Activated naive CD8-positive, alpha-beta T cell (primary cell): ENCODE data around the gene SLC40A1.

Experiments
- H3K27ac Mint-ChIP-seq: one replicate; pipeline ENCODE4 v1.8.0; 2021; ENCODE audit warnings: mixed read lengths
- H3K27me3 Mint-ChIP-seq: one replicate; pipeline ENCODE4 v1.8.0; 2021; ENCODE audit warnings: mixed read lengths
- H3K36me3 Mint-ChIP-seq: one replicate; pipeline ENCODE4 v1.8.0; 2021; ENCODE audit warnings: mixed read lengths
- H3K4me1 Mint-ChIP-seq: one replicate; pipeline ENCODE4 v1.8.0; 2021; ENCODE audit warnings: low read depth, mixed read lengths
- H3K4me3 Mint-ChIP-seq: one replicate; pipeline ENCODE4 v1.8.0; 2021; ENCODE audit warnings: mild to moderate bottlenecking, mixed read lengths
- H3K9me3 Mint-ChIP-seq: one replicate; pipeline ENCODE4 v1.8.0; 2021; ENCODE audit warnings: low read depth, mixed read lengths

The SLC40A1 gene

DNA sequence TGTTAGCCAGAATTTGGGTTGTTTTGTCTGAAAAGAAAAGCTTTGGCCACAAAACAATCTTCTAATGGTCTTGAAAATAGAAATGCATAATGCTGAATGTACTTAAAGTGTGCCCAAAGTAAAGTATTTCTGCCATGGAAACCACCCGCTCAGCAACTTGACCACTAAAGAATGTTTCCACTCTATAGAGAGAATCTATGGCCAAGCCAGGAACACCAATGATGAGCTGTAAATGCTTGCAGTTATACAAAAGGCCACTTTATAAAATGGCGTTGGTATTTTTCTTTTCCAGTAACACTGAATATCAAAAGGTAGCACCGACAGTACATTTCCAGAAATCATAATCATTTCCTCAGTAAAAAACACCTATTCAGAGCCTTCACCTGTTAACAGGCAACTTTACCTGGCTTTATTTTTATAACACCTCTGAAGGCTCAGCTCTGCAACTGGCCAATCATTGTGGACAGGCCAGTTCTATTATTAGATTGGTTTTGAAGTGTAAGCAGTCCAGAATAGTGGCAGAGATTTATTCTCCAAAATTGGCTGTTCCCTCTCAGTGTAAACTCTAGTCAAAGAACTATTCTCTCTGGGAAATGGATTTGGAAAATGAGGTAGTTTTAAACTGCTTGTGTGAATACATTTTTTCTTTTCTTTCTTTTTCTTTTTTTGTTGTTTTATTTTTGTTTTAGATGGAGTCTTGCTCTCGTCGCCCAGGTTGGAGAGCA lies 36.1 kb downstream of the SLC40A1 start:
- Mint-ChIP-seq H3K4me3 (no peak overlapping the region), H3K9me3 (peaks cover 4% of the 10 kb centered on the region), H3K4me1 (no peaks in the 10 kb centered on the region), H3K27ac (no peak overlapping the region), H3K27me3 (no peaks in the 10 kb centered on the region), H3K36me3 (peaks cover 2% of the 10 kb centered on the region)

DNA sequence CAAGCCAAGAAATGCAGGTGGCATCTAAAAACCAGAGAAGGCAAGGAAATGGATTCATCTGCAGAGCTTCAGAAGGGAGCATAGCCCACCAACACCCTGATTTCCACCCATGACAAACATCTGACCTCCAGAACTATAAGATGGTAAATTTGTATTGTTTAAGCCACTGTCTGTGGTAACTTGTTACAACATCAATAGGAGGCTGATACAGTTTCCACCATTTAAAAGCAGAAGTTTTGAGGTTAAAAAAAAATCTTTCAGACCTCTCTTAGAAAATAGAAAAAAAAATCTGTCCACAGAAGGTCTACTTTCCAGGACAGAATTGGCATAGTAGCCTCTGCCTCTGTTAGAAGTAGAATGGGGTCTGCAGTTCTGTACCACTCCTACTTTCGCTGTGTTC lies 37.2 kb downstream of the SLC40A1 start:
- no peak overlapping the region for H3K4me3 Mint-ChIP-seq
- H3K4me1 Mint-ChIP-seq: no peaks in the 10 kb centered on the region
- H3K27me3 Mint-ChIP-seq: no peaks in the 10 kb centered on the region
- H3K36me3 Mint-ChIP-seq: peaks cover 2% of the 10 kb centered on the region
- H3K9me3 Mint-ChIP-seq: peaks cover 4% of the 10 kb centered on the region
- H3K27ac Mint-ChIP-seq: no peak overlapping the region

DNA sequence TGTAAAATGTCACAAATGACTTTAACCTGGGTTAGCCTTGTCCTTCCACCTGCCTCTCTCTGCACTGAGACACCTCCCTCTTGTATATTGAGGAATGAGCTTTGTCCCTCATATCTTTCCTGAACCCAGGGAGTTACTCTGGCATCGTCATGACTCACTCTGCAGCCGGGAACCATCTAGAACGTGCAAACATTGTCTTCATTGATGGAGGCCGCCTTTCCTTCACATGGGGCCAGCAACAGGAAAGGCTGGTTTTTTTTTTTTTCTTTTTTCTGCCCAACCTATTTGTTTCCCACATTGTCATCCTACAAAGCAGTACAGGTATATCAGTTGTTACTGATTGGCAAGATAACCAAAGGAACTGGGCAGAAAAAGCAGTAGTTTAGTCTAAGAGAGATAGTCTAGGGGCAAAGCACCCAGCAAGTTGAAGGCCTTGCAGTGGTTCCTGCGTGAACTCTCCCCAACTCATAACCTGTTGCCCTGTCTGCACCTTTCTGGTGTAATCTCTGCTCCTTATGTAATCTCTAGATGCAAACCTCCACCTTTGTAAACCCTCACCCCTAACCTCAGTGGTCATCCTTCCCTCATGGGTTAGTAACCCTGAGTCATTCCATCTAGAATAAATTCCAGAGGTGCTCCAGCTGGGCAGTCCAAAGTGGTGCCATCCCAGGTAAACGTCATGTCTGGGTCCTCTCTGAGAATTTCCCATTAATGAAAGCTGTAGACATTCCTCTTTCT lies 38.3 kb downstream of the SLC40A1 start:
- H3K4me1 Mint-ChIP-seq: no peaks in the 10 kb centered on the region
- H3K27me3 Mint-ChIP-seq: no peaks in the 10 kb centered on the region
- H3K4me3 Mint-ChIP-seq: no peak overlapping the region
- H3K36me3 Mint-ChIP-seq: peaks cover 2% of the 10 kb centered on the region
- no peak overlapping the region for H3K27ac Mint-ChIP-seq
- peaks cover 4% of the 10 kb centered on the region for H3K9me3 Mint-ChIP-seq

DNA sequence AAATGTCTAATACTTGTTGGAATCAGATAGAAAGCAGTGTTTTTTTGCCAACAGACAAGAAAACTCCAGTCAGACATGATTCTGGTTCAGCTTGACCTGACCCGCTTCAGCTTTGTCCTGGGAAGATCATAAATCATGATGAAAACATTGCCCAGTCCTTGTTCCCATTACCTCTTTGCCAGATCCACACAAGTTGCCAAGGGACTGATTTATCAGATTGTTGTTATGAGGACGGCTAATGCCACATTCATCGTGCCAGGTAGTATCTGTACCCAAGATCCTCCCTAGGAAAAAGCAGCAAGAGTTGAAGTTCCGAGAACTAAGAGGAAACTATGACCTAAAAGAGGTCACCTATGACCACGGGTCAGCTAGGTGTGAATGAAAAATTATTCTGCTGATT lies 39.0 kb downstream of the SLC40A1 start:
- no peak overlapping the region for H3K4me3 Mint-ChIP-seq
- H3K4me1 Mint-ChIP-seq: no peaks in the 10 kb centered on the region
- no peak overlapping the region for H3K27ac Mint-ChIP-seq
- H3K36me3 Mint-ChIP-seq: peaks cover 2% of the 10 kb centered on the region
- peaks cover 4% of the 10 kb centered on the region for H3K9me3 Mint-ChIP-seq
- H3K27me3 Mint-ChIP-seq: no peaks in the 10 kb centered on the region

DNA sequence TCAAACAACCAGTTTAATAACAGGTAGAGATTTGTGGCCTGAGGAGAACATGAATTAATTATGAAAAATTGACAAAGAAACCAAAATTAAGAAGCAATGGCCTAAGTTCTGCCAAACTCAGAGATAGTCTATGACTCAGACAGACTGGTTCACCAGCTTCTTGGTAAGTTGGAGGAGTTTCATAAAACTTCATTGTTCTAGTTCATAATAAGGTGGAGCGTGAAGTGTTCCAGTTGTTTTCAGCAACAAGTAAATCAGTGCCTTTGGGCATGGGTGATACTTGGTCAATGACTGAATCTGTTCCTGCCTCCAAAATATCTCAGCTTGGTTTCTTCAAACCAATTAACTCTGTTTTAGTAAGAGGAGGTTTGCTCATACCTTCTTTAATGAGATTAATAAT lies 40.0 kb downstream of the SLC40A1 start:
- Mint-ChIP-seq H3K27ac (no peak overlapping the region), H3K4me1 (no peaks in the 10 kb centered on the region), H3K9me3 (peaks cover 4% of the 10 kb centered on the region), H3K4me3 (no peak overlapping the region), H3K36me3 (peaks cover 2% of the 10 kb centered on the region), H3K27me3 (no peaks in the 10 kb centered on the region)

DNA sequence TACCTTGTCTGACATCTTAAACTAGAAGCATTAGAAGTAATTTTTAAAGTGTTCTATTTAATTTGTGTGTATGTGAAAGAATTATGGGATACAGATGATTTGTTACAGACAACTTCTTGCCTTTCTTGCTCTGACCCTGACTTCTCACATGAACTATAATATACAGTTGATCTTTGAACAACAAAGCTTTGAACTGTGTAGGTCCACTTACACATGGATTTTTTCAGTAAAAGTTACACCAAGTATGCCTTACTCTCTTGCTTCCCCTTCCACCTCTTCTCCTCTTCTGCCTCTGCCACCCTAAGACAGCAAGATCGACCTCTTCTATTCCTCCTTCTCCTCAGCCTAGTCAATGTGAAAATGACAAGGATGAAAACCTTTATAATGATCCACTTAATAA lies 42.2 kb downstream of the SLC40A1 start:
- Mint-ChIP-seq H3K4me1 (no peaks in the 10 kb centered on the region), H3K4me3 (no peak overlapping the region), H3K27ac (no peak overlapping the region), H3K27me3 (no peaks in the 10 kb centered on the region), H3K36me3 (peaks cover 2% of the 10 kb centered on the region), H3K9me3 (peaks cover 4% of the 10 kb centered on the region)

DNA sequence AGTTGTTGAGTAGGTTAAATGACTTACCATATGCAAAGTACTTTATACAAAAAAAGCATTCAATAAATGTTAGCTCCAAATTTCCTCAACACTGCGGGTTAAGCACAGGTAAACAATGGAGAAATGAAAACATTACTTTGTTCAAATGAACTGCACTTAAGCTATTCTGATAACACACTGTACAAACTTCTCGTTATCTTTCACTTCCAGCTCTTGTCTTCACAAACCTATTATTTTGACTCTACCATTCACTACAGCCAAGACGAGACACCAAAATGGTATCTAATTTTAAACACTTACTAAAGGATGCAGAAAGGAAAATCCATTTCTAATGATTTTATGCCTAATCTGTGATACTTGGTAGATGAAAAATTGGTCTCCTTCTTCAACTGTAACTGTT lies 43.8 kb downstream of the SLC40A1 start:
- Mint-ChIP-seq H3K9me3 (no peaks in the 10 kb centered on the region), H3K4me1 (no peaks in the 10 kb centered on the region), H3K27ac (no peak overlapping the region), H3K36me3 (no peaks in the 10 kb centered on the region), H3K4me3 (no peak overlapping the region), H3K27me3 (no peaks in the 10 kb centered on the region)

DNA sequence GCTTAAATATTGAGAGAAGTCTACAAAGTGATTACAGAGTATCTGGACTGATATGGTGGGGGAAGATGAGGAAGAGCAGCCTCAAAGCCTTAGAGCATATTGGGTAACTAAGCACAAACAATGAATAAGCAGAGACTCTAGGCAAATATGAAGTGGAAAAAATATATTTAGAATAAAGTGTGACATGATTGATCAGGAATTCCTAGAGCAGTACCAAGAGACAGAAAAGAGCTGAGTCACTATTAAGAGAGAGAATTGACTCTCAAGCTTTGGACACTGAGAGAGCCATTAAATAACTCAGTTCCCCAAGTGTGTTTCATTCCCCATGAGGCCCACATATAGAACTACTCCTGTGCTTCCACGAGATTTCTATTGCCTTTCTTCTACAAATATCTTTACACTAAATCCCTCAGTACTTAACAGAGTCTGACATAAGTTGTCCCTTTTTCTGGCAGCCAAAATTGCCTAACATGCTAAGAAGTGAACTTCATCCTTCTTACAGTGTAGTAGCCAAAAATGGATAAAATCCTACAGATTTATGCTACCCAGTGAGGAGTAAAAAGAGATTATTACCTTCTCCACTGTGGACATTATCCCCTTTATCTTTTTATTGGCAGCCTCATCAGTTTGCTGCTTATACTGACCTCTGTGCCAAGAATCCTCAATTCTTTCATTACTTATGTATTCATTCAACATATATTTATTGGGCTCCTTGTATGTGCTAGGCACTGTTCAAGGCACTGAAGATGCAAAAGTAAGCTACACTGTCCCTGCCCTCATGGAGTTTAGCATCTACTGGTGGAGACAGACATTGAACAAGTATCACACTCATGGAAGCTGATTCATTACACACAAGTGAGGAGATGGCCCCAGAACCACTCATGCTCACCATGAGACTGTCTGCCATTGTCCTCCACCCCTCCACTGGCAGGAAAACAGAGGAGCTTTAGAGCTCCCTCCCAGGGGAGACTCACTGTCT lies 45.4 kb downstream of the SLC40A1 start:
- Mint-ChIP-seq H3K4me3 (no peak overlapping the region), H3K36me3 (no peaks in the 10 kb centered on the region), H3K27ac (no peak overlapping the region), H3K27me3 (no peaks in the 10 kb centered on the region), H3K4me1 (no peaks in the 10 kb centered on the region), H3K9me3 (no peaks in the 10 kb centered on the region)

DNA sequence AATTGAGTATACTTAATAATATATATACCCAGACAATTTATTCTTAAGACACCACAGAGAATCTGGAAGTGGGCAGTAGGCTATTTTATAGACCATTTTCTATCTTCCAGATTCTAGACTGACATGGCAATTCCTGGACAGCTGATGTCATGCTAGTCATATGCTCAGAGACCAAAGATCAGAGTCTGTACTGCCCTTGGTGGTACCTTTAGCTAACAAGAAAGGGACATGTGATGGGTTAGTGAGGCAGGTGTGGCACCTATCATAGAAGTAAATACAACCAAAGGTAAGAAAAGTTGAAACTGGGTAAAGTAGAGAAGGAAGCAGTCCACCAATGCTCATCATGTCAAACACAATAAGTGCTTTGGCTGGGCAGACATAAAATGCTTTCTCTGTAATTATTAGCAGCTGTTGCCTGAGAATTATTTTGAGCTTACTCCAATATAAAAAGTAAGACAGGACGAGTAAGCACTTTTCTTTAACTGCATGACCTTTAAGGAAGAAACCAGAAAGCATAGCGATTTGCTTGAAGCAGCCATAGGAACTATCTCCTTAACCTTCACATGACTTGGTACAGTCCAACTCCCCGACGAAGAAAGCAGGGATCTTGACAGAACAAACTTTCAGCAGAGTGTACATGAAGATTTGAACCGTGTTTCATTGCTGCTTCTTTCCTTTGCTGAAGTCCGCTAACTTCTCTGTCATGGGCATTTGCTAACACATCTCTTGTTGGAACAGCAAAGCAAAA lies 47.1 kb downstream of the SLC40A1 start:
- Mint-ChIP-seq H3K4me3 (no peak overlapping the region), H3K4me1 (no peaks in the 10 kb centered on the region), H3K9me3 (no peaks in the 10 kb centered on the region), H3K27me3 (no peaks in the 10 kb centered on the region), H3K36me3 (no peaks in the 10 kb centered on the region), H3K27ac (no peak overlapping the region)

DNA sequence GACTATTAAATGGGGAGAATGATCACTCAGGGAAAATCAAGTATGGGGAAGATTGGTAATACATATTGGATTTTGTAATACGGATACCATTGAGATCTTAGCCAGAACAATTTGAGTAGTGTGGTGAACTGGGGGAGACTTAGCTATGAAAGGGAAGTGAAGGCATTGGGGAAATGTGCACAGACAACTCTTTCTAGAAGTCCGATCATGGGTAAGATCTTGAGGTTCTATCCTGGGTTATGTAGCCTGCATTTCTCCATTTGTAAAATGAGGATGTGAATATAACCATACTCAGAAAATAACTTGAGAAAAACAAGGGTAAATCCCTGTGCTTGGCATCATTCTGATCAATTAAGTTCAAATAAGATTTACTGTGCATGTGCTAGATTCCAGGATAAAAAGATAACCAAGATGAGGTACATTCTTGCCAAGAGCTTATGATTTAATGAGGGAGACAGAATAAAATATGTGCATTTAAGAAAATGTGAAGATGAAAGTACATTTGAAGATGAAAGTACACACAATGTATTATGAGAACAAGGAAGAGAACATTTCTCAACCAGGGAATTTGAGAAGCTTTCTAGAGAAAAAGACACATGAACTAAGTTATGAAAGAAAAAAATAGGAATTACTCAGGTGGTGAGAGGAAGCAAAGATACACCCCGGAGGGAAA lies 49.5 kb downstream of the SLC40A1 start:
- Mint-ChIP-seq H3K36me3 (no peaks in the 10 kb centered on the region), H3K27me3 (no peaks in the 10 kb centered on the region), H3K27ac (no peak overlapping the region), H3K4me3 (no peak overlapping the region), H3K4me1 (no peaks in the 10 kb centered on the region), H3K9me3 (no peaks in the 10 kb centered on the region)

DNA sequence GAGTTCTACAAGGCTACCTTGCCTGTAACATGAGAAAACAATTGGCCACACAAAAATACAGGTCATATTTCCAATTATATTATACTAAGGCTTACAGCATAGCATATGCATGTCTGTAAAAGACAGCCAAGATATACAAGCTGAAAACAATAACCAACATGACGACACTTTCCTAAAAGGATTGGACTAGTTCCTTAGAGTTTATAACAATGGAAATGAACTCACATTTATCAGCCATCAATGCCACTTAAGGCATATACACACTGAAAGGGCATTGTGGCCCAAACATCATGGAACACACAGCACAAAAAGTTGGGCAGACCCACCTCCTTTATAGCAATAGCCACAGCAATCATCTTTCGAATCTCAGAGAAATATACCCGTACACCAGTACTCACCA lies 52.0 kb downstream of the SLC40A1 start:
- H3K27ac Mint-ChIP-seq: no peak overlapping the region
- H3K4me3 Mint-ChIP-seq: no peak overlapping the region
- H3K9me3 Mint-ChIP-seq: no peaks in the 10 kb centered on the region
- H3K36me3 Mint-ChIP-seq: no peaks in the 10 kb centered on the region
- H3K27me3 Mint-ChIP-seq: no peaks in the 10 kb centered on the region
- no peaks in the 10 kb centered on the region for H3K4me1 Mint-ChIP-seq

DNA sequence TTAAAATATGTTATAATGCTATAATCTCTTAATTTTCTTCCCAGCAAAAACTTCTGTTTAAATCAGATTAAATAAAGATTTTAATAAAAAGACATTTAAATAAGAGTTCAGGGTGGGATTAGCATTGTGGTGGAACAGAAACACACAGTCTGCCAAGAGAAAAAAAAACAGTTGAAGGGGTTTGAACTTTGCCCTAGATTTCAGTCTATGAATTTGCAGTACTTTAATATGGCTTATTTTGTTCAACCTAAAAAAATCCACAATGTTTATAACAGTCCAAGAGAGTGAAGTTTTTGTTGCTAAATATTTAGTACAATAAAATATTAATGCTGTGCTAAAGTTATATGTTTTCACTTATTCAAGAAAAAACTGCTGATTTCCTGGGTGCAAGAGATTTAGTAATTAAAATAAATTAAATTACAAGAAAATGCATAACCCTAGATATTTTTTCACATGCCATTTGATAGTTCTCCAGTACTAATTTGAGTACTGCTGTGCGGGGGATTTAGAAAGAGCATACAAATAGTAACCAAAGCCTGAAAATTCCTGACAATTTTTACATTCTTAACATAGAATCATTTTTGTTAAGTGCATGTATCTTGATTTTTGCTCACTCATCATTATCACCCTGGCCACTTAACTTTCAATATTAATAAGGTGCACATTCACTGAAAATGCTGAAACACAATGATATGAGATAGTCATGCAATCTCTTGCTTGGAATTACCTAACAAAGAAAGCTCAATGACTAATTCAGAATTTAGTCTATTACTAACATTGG lies 52.6 kb downstream of the SLC40A1 start:
- H3K4me3 Mint-ChIP-seq: no peak overlapping the region
- no peaks in the 10 kb centered on the region for H3K4me1 Mint-ChIP-seq
- H3K27me3 Mint-ChIP-seq: no peaks in the 10 kb centered on the region
- no peaks in the 10 kb centered on the region for H3K9me3 Mint-ChIP-seq
- no peak overlapping the region for H3K27ac Mint-ChIP-seq
- no peaks in the 10 kb centered on the region for H3K36me3 Mint-ChIP-seq

DNA sequence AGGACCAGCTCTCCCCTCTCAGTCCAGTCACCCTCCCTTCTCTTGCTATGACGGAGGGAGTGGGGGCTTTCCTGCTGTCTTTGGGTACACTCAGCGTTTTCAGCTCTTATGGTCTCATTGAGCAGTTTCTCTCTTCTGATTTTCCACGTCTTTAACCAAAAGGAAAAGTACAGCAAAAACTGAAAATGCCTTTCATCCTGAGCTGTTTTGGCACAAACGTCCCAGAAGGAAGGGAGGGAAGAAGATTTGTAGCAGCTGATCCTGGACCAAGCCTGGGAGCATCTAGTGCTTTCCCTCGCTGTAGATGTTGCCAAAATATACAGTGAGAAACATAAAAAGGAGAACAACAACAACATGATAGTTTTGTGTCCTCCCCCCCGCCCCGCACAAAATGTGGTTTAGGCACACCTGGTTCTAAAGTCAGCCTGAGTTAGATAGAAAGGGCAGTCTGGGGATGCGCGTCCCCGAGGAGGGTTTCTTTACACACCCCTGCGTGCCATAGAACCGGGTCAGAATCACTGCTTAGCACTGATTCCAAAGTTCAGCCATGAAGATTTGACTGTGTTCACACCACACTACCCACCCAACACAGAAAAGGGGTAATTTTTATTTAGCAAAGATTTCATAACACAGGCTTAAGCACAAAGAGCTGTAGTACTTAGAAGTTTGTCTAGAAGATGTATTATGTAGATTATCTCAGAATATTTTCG lies 53.4 kb downstream of the SLC40A1 start:
- H3K9me3 Mint-ChIP-seq: no peaks in the 10 kb centered on the region
- no peaks in the 10 kb centered on the region for H3K4me1 Mint-ChIP-seq
- no peaks in the 10 kb centered on the region for H3K27me3 Mint-ChIP-seq
- H3K4me3 Mint-ChIP-seq: no peak overlapping the region
- H3K27ac Mint-ChIP-seq: no peak overlapping the region
- no peaks in the 10 kb centered on the region for H3K36me3 Mint-ChIP-seq
